HL-60 (cell line): ENCODE measurements around the gene KCNH4.

Source experiments
- DNase-seq, 2 experiments: peaks; one replicate each; pipeline ENCODE4 v3.0.0-alpha.2; 2010 to 2020; ENCODE audit warnings: low read depth in 1 of 2, low spot score in 1 of 2
- H3K27ac ChIP-seq: fragments of 250-450 bp; sonication (Bioruptor Pico); replicated peaks from 2 replicates; pipeline ENCODE4 v1.5.1; 2020; ENCODE audit warnings: mild to moderate bottlenecking, moderate library complexity
- H3K27me3 ChIP-seq: fragments of 250-450 bp; sonication (Bioruptor Pico); 2 replicates; pipeline ENCODE4 v1.5.1; 2021; ENCODE audit warnings: mild to moderate bottlenecking, moderate library complexity; ENCODE audit not compliant: insufficient read depth, poor library complexity, severe bottlenecking
- H3K4me3 ChIP-seq: replicated peaks from 2 replicates; pipeline ENCODE4 v1.5.1; 2011; ENCODE audit warnings: mild to moderate bottlenecking, control low read depth, low read length; ENCODE audit not compliant: insufficient read depth
- GABPA ChIP-seq: IDR thresholded peaks from 2 replicates; pipeline ENCODE4 v1.6.1; 2012; ENCODE audit warnings: low read depth
- POLR2AphosphoS5 ChIP-seq: IDR thresholded peaks from 2 replicates; pipeline ENCODE4 v1.6.1; 2012; ENCODE audit warnings: low read depth
- SPI1 ChIP-seq: IDR thresholded peaks from 2 replicates; pipeline ENCODE4 v1.6.1; 2012; ENCODE audit warnings: low read depth, mild to moderate bottlenecking, borderline replicate concordance
- TF ChIP-seq, protein P1 (sequence below): IDR thresholded peaks from 2 replicates; pipeline ENCODE4 v1.6.1; 2012; ENCODE audit warnings: low read depth; ENCODE audit not compliant: insufficient replicate concordance
- TF ChIP-seq, protein P2 (sequence below): IDR thresholded peaks from one replicate; pipeline ENCODE4 v1.5.1; 2011; ENCODE audit warnings: low read length, control low read depth, inconsistent platforms; ENCODE audit not compliant: insufficient read depth

KCNH4 gene

DNA sequence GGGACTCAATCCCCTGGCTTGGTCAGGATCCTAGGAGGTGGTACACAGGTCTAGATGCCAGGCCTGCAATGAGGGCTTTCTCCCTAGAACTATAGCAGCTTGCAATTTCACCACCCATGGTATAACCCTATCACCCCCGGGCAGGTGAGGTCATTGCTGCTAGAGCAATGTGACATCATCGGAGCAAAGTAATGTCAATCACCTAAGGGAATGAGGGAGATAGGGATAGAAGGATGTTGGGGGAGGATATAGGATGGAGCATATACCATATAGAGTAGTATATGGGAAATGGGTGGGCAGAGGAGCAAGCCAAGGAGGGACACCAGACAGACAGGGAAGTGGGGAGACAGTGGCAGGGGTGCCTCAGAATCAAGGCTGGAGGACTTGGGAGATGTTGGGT is 3.3 kb downstream of the KCNH4 start:
- H3K27ac ChIP-seq, result no peak overlapping the region

DNA sequence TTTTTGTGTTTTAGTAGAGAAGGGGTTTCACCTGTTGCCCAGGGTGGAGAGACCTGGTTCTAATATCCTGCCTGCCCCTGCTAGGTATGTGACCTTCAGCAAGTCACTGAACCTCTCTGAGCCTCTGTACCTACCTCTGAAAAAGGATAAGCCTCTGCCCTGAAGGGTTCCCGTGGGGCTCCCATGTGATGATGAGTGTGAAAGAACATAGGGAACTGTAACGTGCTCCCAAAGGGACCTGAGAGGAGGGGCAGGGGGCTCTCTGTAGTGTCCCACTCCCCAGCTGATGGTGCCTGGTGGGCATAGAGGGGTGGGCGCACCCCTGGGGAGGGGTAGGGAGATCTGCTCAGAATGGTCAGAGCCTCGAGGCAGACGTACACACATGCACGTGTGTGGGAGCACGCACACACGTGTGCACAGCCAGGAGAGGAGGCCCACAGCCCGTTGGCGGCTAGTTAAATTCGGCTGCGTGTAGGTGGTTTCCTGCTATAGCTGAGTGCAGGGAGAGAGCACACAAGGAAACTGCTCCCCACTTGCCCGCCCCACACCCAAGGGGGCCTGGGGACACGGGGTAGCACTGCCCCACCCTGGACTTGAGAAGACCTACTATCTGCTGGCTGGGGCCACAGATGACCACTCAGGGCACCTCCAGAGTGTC is 6.7 kb downstream of the KCNH4 start:
- DNase-seq, result no peak
- Histone ChIP-seq H3K4me3 (no peak overlapping the region), H3K27me3 (no peaks in the 10 kb centered on the region), H3K27ac (no peak overlapping the region)
- TF ChIP-seq SPI1 (no peak), POLR2AphosphoS5 (no peak), GABPA (no peak)
- TF ChIP-seq, protein P1, sequence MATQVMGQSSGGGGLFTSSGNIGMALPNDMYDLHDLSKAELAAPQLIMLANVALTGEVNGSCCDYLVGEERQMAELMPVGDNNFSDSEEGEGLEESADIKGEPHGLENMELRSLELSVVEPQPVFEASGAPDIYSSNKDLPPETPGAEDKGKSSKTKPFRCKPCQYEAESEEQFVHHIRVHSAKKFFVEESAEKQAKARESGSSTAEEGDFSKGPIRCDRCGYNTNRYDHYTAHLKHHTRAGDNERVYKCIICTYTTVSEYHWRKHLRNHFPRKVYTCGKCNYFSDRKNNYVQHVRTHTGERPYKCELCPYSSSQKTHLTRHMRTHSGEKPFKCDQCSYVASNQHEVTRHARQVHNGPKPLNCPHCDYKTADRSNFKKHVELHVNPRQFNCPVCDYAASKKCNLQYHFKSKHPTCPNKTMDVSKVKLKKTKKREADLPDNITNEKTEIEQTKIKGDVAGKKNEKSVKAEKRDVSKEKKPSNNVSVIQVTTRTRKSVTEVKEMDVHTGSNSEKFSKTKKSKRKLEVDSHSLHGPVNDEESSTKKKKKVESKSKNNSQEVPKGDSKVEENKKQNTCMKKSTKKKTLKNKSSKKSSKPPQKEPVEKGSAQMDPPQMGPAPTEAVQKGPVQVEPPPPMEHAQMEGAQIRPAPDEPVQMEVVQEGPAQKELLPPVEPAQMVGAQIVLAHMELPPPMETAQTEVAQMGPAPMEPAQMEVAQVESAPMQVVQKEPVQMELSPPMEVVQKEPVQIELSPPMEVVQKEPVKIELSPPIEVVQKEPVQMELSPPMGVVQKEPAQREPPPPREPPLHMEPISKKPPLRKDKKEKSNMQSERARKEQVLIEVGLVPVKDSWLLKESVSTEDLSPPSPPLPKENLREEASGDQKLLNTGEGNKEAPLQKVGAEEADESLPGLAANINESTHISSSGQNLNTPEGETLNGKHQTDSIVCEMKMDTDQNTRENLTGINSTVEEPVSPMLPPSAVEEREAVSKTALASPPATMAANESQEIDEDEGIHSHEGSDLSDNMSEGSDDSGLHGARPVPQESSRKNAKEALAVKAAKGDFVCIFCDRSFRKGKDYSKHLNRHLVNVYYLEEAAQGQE, result no peak
- TF ChIP-seq, protein P2, sequence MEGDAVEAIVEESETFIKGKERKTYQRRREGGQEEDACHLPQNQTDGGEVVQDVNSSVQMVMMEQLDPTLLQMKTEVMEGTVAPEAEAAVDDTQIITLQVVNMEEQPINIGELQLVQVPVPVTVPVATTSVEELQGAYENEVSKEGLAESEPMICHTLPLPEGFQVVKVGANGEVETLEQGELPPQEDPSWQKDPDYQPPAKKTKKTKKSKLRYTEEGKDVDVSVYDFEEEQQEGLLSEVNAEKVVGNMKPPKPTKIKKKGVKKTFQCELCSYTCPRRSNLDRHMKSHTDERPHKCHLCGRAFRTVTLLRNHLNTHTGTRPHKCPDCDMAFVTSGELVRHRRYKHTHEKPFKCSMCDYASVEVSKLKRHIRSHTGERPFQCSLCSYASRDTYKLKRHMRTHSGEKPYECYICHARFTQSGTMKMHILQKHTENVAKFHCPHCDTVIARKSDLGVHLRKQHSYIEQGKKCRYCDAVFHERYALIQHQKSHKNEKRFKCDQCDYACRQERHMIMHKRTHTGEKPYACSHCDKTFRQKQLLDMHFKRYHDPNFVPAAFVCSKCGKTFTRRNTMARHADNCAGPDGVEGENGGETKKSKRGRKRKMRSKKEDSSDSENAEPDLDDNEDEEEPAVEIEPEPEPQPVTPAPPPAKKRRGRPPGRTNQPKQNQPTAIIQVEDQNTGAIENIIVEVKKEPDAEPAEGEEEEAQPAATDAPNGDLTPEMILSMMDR, result no peak

More for the DNA sequence above, 3.3 kb downstream of the KCNH4 start:
- H3K4me3 ChIP-seq, result no peak overlapping the region
- H3K27me3 ChIP-seq, result no peaks in the 10 kb centered on the region
- TF ChIP-seq POLR2AphosphoS5 (no peak), SPI1 (no peak), GABPA (no peak)
- TF ChIP-seq, protein P1, result no peak
- TF ChIP-seq, protein P2, result no peak
- no peak for DNase-seq

DNA sequence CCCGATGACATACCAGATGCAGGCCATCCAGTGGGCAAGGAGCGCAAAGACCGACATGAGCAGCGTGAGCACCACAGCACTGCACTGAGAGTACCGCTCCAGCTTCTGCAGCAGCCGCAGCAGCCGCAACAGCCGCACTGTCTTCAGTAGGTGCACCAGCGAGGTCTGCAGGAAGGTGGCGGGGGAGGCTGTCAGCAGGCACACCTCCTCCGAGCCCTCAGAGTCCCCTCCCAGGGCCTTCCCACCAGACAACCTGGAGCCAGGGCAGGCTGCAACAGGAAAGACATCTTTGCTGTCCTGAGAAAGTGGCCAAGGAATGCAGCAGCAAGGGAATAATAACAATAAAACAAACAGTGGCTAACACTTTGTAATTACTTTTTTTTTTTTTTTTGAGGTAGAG is 9.1 kb downstream of the KCNH4 start:
- TF ChIP-seq, protein P1, result no peak
- TF ChIP-seq POLR2AphosphoS5 (no peak), GABPA (no peak), SPI1 (no peak)
- TF ChIP-seq, protein P2, result no peak
- H3K4me3 ChIP-seq, result no peak overlapping the region
- no peak overlapping the region for H3K27ac ChIP-seq
- no peak for DNase-seq
- H3K27me3 ChIP-seq, result no peaks in the 10 kb centered on the region
